Activated T-helper 17 cell treated with anti-CD3 and anti-CD28 coated beads, Interleukin-2, amount 50 U/mL, for 72 hours (primary cell): ENCODE measurements around the gene AFDN. TPM values are rescaled to one million over a fixed set of nuclear protein-coding genes. Genes with fewer than 3 reads are reported as not detected.
A peak's percentile ranks its signal among the peaks of the same experiment; 100 is the strongest.

ENCODE experiments used
- ATAC-seq: fragments of 150-1000 bp; cut with Tn5 transposase; replicated peaks from 2 replicates; pipeline ENCODE4 v1.10.0; 2021; ENCODE audit warnings: mild to moderate bottlenecking, moderate library complexity
- H3K27ac Mint-ChIP-seq: one replicate; pipeline ENCODE4 v1.8.0; 2022; ENCODE audit warnings: mixed read lengths
- H3K27me3 Mint-ChIP-seq: one replicate; pipeline ENCODE4 v1.8.0; 2022; ENCODE audit warnings: mixed read lengths
- H3K36me3 Mint-ChIP-seq: one replicate; pipeline ENCODE4 v1.8.0; 2022; ENCODE audit warnings: low read depth, mild to moderate bottlenecking, mixed read lengths
- H3K4me1 Mint-ChIP-seq: one replicate; pipeline ENCODE4 v1.8.0; 2022; ENCODE audit warnings: mixed read lengths
- H3K4me3 Mint-ChIP-seq: one replicate; pipeline ENCODE4 v1.8.0; 2022; ENCODE audit warnings: mild to moderate bottlenecking, mixed read lengths
- H3K9me3 Mint-ChIP-seq: one replicate; pipeline ENCODE4 v1.8.0; 2022; ENCODE audit warnings: mixed read lengths
- total RNA-seq, 2 donors: library from RNA; stranded (reverse); gene quantifications; one replicate each; pipeline ENCODE4 v1.2.3, GENCODE V29; 2022

The AFDN gene
- total RNA-seq, 2 donors from 2014 or later: 56.3 to 107 TPM

DNA sequence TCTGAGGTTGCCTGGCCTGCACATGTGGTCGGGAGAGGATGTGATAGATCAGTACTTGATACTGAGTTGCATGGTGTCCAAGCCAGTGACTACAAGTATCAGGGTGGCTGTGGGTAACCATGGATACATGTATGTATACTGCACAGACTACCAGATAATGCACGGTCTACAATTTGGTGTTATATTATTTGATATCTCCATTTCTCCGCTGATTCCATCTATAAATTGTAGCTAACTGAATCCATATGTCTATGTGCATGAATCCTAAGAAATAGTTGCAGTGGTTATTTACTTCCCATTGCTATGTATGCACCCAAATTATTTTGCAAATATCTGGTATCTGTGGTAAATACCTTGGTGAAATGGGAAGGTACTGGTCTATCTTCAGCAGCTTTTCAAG lies 87.0 kb downstream of the AFDN start:
- no peak overlapping the region for H3K4me3 Mint-ChIP-seq
- H3K9me3 Mint-ChIP-seq: no peaks in the 10 kb centered on the region
- H3K36me3 Mint-ChIP-seq: peaks cover 90% of the 10 kb centered on the region
- no peaks in the 10 kb centered on the region for H3K4me1 Mint-ChIP-seq
- no peaks in the 10 kb centered on the region for H3K27me3 Mint-ChIP-seq
- no peak overlapping the region for H3K27ac Mint-ChIP-seq
- no peak for ATAC-seq

DNA sequence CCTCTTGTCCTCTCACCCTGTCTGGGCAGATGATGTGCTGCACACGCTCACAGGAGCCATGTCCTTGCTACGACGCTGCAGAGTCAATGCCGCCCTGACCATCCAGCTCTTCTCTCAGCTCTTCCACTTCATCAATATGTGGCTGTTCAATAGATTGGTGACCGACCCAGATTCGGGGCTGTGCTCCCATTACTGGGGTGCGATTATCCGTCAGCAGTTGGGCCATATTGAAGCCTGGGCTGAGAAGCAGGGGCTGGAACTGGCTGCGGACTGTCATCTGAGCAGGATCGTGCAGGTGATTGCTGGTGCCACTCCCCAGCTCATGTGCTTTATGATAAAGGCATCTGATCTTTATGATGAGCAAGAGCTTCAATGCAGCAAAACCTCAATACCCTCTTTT lies 88.4 kb downstream of the AFDN start:
- H3K4me3 Mint-ChIP-seq: no peak overlapping the region
- no peaks in the 10 kb centered on the region for H3K27me3 Mint-ChIP-seq
- H3K27ac Mint-ChIP-seq: no peak overlapping the region
- ATAC-seq: no peak
- no peaks in the 10 kb centered on the region for H3K9me3 Mint-ChIP-seq
- H3K36me3 Mint-ChIP-seq: peaks cover 93% of the 10 kb centered on the region
- H3K4me1 Mint-ChIP-seq: no peaks in the 10 kb centered on the region

DNA sequence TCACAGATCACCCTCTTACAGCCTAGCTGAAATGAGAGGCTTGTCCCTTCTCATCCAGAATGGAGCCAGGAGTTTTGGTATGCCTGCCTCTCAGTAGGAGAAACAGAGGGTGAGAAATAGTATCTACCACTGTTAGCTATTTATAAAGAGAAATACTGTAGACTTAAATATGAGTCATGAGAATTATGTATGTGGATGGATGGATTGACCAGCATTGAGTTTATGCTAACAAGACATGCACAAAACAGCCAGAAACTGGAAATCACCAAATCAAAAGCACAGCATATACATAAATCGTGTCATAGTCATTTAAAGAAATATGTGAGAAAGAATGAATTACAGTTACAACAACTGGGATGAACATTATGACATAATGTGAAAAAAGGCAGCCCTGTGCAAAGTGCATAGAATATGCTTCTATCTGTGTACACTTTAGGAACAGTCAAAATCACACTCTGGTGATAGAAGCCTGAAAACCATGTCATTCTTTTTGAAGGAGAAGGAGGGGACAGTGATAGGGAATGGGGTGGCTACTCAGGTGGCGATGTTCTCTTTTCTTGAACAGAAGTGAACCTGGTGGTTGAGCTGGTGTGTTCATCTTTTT lies 90.9 kb downstream of the AFDN start:
- H3K4me1 Mint-ChIP-seq: no peaks in the 10 kb centered on the region
- H3K4me3 Mint-ChIP-seq: no peak overlapping the region
- ATAC-seq: peak; percentile 57
- H3K27ac Mint-ChIP-seq: no peak overlapping the region
- no peaks in the 10 kb centered on the region for H3K9me3 Mint-ChIP-seq
- peaks cover 93% of the 10 kb centered on the region for H3K36me3 Mint-ChIP-seq
- H3K27me3 Mint-ChIP-seq: no peaks in the 10 kb centered on the region

DNA sequence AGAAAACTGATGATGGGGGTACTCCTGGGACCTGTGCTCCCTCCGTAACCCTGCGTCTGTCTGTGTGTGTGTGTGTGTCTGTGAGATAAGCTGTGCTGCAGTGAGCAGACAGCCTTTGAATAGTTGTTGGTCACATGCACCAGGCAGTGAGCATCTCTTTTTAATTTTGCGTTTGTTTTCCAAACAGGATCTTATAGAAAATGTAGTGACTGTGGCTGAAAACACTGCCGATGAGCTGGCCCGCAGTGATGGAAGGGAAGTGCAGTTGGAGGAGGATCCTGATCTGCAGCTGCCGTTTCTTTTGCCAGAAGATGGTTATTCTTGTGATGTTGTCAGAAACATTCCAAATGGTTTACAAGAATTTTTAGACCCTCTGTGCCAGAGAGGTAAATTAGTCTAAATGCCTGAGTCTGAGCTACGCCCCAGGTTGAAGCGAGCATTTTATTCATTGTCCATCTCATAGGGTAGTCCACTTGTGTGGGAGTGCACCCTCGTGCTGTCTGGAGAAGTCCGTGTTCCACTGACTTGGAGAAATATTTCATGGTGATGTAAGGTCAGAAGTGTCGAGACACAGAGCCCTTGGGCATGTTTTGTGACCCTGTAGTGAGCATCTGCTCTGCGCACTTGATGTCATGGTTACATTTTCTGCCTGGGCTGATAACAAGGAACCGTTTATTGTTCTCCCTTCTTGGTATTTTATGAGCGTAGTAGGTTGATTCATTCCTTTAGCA lies 92.0 kb downstream of the AFDN start:
- H3K4me3 Mint-ChIP-seq: no peak overlapping the region
- no peaks in the 10 kb centered on the region for H3K9me3 Mint-ChIP-seq
- no peaks in the 10 kb centered on the region for H3K27me3 Mint-ChIP-seq
- ATAC-seq: no peak
- H3K36me3 Mint-ChIP-seq: peaks cover 92% of the 10 kb centered on the region
- no peaks in the 10 kb centered on the region for H3K4me1 Mint-ChIP-seq
- H3K27ac Mint-ChIP-seq: no peak overlapping the region

DNA sequence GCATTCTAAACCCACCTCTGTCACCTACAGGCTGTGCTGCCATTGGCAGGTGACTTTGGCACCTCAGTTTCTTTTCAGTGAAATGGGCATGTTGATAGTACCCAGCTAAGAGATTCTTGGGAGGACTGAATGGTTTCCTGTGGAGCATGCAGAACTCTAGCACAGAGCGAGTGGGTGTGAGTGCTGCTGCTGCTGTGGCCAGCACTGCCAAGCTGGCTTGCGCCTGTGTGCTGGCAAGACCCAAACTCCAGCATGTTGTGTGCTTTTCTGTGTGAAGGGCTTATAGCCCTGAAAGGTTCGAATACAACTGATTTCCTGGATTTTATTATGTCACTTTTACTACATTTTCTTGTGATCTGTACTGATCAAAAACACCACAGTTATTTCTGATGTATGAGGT lies 92.6 kb downstream of the AFDN start:
- H3K27ac Mint-ChIP-seq: no peak overlapping the region
- H3K36me3 Mint-ChIP-seq: peaks cover 92% of the 10 kb centered on the region
- H3K9me3 Mint-ChIP-seq: no peaks in the 10 kb centered on the region
- no peaks in the 10 kb centered on the region for H3K27me3 Mint-ChIP-seq
- no peaks in the 10 kb centered on the region for H3K4me1 Mint-ChIP-seq
- H3K4me3 Mint-ChIP-seq: no peak overlapping the region
- no peak for ATAC-seq

DNA sequence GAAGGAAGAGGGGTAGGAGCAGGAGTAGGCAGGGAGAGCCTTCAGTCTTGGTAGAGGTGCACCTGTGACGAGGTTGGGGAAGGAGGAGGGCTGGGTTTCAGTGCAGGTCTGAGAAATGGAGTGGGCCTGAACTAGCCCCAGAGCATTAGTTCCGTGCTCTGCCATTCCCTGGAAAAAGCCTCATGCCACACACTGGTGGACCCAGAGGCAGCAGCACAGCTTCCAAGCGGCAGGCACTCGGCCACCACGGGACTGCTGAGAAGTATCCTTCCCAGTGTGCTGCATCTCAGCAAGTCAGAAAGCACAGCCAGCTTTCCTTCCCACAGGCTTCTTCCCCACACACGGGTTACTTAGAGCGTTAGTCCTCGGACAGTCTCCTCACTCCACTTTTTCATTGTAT lies 93.5 kb downstream of the AFDN start:
- ATAC-seq: no peak
- no peaks in the 10 kb centered on the region for H3K27me3 Mint-ChIP-seq
- H3K4me3 Mint-ChIP-seq: no peak overlapping the region
- no peaks in the 10 kb centered on the region for H3K9me3 Mint-ChIP-seq
- no peak overlapping the region for H3K27ac Mint-ChIP-seq
- peaks cover 92% of the 10 kb centered on the region for H3K36me3 Mint-ChIP-seq
- H3K4me1 Mint-ChIP-seq: no peaks in the 10 kb centered on the region

DNA sequence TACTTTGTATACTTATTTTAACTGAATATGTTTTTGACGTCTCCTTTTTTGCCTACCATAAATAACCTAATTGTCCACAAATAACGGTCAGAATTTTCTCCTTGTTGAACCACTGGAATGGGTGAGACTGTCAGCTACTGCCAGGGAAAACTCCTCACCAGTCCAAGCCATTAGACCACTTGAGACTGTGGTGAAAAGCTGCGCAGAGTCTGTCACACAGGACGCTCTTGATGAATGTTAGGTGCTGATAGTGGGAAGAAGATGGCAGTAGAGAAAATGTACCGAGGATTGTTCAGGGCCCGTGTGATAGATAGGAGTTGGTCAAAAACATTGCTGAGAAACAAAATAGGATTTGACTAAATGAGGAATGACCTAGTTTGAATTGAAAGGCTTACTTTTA lies 95.1 kb downstream of the AFDN start:
- Mint-ChIP-seq H3K27me3 (no peaks in the 10 kb centered on the region), H3K4me1 (no peaks in the 10 kb centered on the region), H3K27ac (no peak overlapping the region), H3K4me3 (no peak overlapping the region), H3K9me3 (no peaks in the 10 kb centered on the region), H3K36me3 (peaks cover 96% of the 10 kb centered on the region)
- ATAC-seq: no peak

DNA sequence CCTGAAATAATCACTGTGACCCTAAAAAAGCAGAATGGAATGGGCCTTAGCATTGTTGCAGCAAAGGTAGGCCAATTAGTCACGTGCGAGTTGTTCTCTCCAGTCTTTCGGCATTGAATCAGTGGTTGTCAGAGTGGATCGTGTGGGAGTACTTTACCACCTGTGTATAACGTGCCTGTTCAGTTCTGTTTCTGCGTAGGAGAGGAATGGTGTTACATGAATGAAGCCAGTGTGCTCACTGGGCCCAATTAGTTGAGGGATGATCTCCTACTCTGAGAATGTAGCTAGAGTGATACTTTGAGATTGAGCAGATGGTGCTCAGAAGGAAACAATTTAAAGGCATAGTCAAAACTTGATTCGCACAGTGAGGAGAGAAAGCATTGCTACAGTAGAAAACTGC lies 98.3 kb downstream of the AFDN start:
- peaks cover 97% of the 10 kb centered on the region for H3K36me3 Mint-ChIP-seq
- no peak for ATAC-seq
- no peaks in the 10 kb centered on the region for H3K27me3 Mint-ChIP-seq
- no peak overlapping the region for H3K4me3 Mint-ChIP-seq
- H3K4me1 Mint-ChIP-seq: no peaks in the 10 kb centered on the region
- no peak overlapping the region for H3K27ac Mint-ChIP-seq
- no peaks in the 10 kb centered on the region for H3K9me3 Mint-ChIP-seq

DNA sequence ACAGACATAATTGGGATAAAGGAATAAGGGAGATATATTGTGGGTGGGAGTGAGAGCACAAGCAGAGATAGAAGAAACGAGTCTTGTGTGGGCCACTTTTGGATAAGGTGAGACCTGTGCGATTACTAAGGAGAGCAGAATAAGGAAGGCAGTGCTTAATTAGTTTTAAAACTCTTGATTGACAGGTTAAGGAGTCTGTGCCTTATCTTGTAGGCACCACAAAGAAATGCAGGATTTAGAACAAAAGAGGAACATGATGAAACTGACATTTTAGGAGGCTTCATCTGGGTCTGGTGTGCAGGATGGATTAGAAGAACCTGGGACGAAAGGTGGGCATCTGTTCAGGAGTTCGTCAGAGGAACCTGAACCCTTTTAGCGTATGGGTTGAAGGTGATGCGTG lies 100.5 kb downstream of the AFDN start:
- ATAC-seq: no peak
- Mint-ChIP-seq H3K27me3 (no peaks in the 10 kb centered on the region), H3K27ac (no peak overlapping the region), H3K36me3 (peaks cover 92% of the 10 kb centered on the region), H3K4me3 (no peak overlapping the region), H3K4me1 (no peaks in the 10 kb centered on the region), H3K9me3 (no peaks in the 10 kb centered on the region)

DNA sequence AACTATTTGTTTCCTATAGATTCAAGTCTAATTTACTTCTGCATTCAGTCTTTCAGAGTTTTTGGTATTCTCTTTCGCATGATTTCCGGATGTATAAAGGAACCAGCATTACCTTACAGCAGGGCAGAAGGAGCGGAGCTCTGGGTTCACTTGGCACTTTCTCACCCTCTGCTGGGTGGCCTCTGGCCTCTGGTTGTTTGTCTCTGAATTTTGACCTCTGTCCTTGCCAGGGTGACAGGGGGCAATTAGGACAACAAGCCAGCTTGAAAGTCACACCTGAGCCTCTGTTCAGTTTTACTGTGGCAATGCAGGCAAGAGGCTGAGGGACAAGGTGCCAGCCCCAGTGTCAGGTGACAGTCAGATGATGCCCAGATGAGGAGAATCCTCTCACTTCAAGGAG lies 101.4 kb downstream of the AFDN start:
- no peaks in the 10 kb centered on the region for H3K9me3 Mint-ChIP-seq
- ATAC-seq: no peak
- no peak overlapping the region for H3K27ac Mint-ChIP-seq
- peaks cover 92% of the 10 kb centered on the region for H3K36me3 Mint-ChIP-seq
- H3K4me3 Mint-ChIP-seq: no peak overlapping the region
- H3K27me3 Mint-ChIP-seq: no peaks in the 10 kb centered on the region
- no peaks in the 10 kb centered on the region for H3K4me1 Mint-ChIP-seq

DNA sequence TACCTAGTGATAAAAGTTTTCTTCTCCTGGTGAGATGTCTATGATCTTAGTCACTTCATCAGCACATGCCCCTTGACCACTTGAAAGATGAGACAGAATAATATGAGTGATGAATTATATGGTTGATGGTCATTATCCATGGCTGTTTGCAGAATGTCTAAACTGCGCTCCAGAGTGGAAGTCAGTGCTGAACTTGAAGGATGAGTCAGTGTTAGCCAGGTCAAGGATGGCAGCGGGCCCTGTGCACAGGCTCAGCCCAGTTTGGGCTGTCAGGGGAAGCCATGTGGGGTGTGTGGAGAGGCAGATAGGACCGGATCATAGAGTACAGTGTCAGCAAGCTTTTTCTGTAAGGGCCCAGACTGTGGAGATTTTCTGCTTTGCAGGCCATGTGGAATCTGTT lies 103.6 kb downstream of the AFDN start:
- Mint-ChIP-seq H3K27ac (no peak overlapping the region), H3K4me3 (no peak overlapping the region)
- no peak for ATAC-seq

DNA sequence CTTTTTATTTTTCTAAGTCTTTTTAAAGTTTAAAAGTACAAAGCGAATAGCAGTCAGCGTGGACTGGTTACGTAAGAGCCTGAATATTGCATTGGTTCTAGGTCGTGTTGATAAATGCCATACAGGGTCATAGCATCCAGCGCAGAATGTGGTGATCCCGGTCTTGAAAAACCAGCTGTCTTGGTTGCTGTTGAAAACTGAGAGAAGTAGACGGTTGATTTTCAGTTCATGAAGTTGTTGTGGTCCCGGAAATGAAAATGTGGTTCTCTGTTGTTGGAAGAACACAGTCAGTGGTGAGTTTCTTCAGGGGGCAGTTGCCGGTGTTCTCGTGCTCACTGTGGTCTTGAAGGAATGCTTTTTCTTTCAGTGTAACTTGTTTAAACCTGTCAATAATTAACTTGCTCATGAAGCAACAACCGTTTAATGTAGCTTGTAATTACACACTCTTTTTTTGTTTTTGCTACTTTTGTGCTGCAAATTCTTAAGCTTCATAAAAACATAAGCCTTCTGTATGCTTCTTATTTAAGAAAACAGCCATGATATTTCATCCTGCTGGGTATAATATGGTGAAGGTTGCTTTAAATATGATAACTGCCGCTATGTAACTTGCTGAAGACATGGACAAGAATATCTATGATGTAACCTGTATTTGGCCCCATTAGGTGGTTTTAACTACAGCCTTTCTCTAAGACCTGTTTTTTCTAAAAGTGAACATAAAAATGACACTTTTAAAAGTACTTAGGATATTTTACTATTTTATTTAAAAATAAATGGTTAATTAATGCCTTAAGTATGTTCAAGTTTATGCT lies 106.0 kb downstream of the AFDN start:
- Mint-ChIP-seq H3K27me3 (no peaks in the 10 kb centered on the region), H3K9me3 (no peaks in the 10 kb centered on the region), H3K27ac (no peak overlapping the region), H3K4me1 (no peaks in the 10 kb centered on the region), H3K4me3 (no peak overlapping the region), H3K36me3 (peaks cover 81% of the 10 kb centered on the region)
- peak; percentile 40 for ATAC-seq

More for the DNA sequence above, 103.6 kb downstream of the AFDN start:
- Mint-ChIP-seq H3K27me3 (no peaks in the 10 kb centered on the region), H3K9me3 (no peaks in the 10 kb centered on the region), H3K4me1 (no peaks in the 10 kb centered on the region), H3K36me3 (peaks cover 85% of the 10 kb centered on the region)

DNA sequence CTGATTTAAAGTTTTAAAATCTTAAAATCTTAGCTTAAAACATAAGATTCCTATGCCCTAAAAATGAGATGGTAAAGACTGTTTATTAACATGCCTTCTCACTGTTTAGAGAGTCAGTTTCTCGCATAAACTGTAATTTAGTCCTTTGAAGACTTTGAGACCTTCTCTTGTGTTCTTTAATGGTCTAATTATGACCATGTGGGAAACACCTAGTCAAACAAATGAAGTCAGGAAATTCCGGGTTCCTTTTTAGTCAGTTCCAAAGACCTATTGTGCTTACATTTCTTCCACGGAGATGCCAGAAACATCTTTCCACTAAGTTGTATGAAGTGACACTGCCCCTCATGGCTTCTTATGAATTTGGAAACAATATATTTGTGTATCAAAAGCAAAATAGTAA lies 106.6 kb downstream of the AFDN start:
- Mint-ChIP-seq H3K4me3 (no peak overlapping the region), H3K27ac (no peak overlapping the region), H3K27me3 (no peaks in the 10 kb centered on the region)

DNA sequence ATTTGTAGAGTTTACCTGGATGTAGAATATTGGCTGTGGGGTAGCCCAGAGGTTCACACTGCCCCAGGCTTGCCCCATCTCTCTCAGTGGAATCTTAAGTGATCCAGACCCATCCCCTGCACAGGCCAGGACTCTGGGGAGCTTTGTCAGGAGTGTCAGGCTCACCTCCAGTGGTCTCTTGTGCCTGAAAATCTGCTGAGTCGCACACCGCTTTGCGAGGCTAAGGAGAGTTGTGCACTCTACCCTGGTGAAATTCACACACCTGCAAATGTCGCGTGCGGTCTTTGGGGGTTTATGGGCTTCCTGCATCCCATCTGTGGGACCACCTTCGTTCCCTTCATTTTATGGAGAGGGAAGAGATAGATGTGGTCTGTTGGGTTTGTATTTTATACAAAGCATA lies 107.1 kb downstream of the AFDN start:
- peaks cover 81% of the 10 kb centered on the region for H3K36me3 Mint-ChIP-seq
- no peak overlapping the region for H3K4me3 Mint-ChIP-seq
- H3K4me1 Mint-ChIP-seq: no peaks in the 10 kb centered on the region
- no peaks in the 10 kb centered on the region for H3K27me3 Mint-ChIP-seq
- H3K9me3 Mint-ChIP-seq: no peaks in the 10 kb centered on the region
- no peak overlapping the region for H3K27ac Mint-ChIP-seq
- ATAC-seq: no peak

More for the DNA sequence above, 106.6 kb downstream of the AFDN start:
- Mint-ChIP-seq H3K9me3 (no peaks in the 10 kb centered on the region), H3K4me1 (no peaks in the 10 kb centered on the region), H3K36me3 (peaks cover 81% of the 10 kb centered on the region)
- ATAC-seq: no peak

DNA sequence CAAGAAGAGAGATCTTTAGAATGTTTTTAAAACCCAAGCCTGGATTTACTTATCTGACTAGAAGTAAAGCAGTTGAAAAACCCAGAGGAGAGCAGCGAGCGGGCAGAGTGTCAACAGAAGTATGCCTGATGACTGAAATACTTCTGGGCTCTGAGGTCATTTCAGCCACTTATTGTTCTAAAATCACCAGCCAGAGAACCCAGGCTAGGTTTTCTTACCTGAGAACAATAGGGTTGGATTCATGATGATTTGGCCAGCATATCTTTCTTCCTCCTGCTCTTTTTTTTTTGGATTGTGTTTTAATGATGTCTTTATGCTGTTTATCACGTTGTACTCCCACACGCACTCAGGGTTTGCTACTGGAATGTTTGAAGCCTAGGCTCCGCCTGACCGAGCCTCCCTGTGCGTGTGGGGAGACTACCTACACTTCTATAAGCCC lies 107.7 kb downstream of the AFDN start:
- Mint-ChIP-seq H3K27ac (no peak overlapping the region), H3K36me3 (peaks cover 81% of the 10 kb centered on the region), H3K27me3 (no peaks in the 10 kb centered on the region), H3K4me3 (no peak overlapping the region), H3K4me1 (no peaks in the 10 kb centered on the region), H3K9me3 (no peaks in the 10 kb centered on the region)
- no peak for ATAC-seq
